ENCODE data around the gene EMC9. TPM values are rescaled to one million over a fixed set of nuclear protein-coding genes. Genes with fewer than 3 reads are reported as not detected.

The EMC9 gene
- polyA plus RNA-seq, 2 of the 4 experiments (the other 2 are of a cell fraction), result 21.5 to 48.5 TPM

GRCh38 chr14:24114532-24115421 is 26.6 kb downstream of the EMC9 start, which contains the start of the genes DCAF11 and NRL (continued):
- TF ChIP-seq CTCF (IDR thresholded peaks at IDR 0.05), result no peak
- peak; percentile 77 for TF ChIP-seq MYC (IDR thresholded peaks at IDR 0.05; ENCODE audit: borderline replicate concordance, low read length)
- TF ChIP-seq CHD2 (IDR thresholded peaks at IDR 0.05; ENCODE audit: low read length, partially characterized antibody), result peak; percentile 88
- TF ChIP-seq BHLHE40 (IDR thresholded peaks at IDR 0.05; ENCODE audit: low read depth, low read length), result no peak
- TF ChIP-seq TP53 (CRISPR knock-in tag; IDR thresholded peaks at IDR 0.05), result no peak
- peak; percentile 28; the same call in 1 of the 2 replicates for TF ChIP-seq GATA3 (IDR thresholded peaks at IDR 0.05; ENCODE audit: borderline replicate concordance)
- no peak for TF ChIP-seq ZC3H11A (IDR thresholded peaks at IDR 0.05)
- peak; percentile 100 for TF ChIP-seq HOXB5 (CRISPR knock-in tag; IDR thresholded peaks at IDR 0.05)
- TF ChIP-seq FOSL2 (IDR thresholded peaks at IDR 0.05), result no peak
- TF ChIP-seq FOSL2 (CRISPR knock-in tag; IDR thresholded peaks at IDR 0.05), result peak; percentile 28; the same call in 1 of the 2 replicates
- TF ChIP-seq E2F6 (IDR thresholded peaks at IDR 0.05; ENCODE audit: borderline replicate concordance, low read depth), result peak; percentile 69; the same call in 1 of the 2 replicates
- TF ChIP-seq PBX3 (IDR thresholded peaks at IDR 0.05), result peak; percentile 86
- peak; percentile 41; the same call in 1 of the 2 replicates for TF ChIP-seq PHF8 (IDR thresholded peaks at IDR 0.05; ENCODE audit: borderline replicate concordance, low read depth)
- TF ChIP-seq POLR2A (IDR thresholded peaks at IDR 0.05; ENCODE audit: low read length), result 0 out of 2 replicates have a peak, but pooled peaks have one; percentile 3
- TF ChIP-seq CBX2 (IDR thresholded peaks at IDR 0.05; ENCODE audit: borderline replicate concordance, low read depth), result no peak
- TF ChIP-seq RAD21 (conservative IDR thresholded peaks at IDR 0.05 in 1 of 2, IDR thresholded peaks at IDR 0.05 in 1 of 2), result no peak
- TF ChIP-seq CHD4 (IDR thresholded peaks at IDR 0.05; ENCODE audit: borderline replicate concordance), result no peak
- no peak for TF ChIP-seq NFE2L2 (conservative IDR thresholded peaks at IDR 0.05; ENCODE audit: low read length)
- no peak for TF ChIP-seq FOXS1 (CRISPR knock-in tag; IDR thresholded peaks at IDR 0.05)
- TF ChIP-seq KDM5A (IDR thresholded peaks at IDR 0.05), result no peak
- TF ChIP-seq MAX (IDR thresholded peaks at IDR 0.05), result peak; percentile 97
- peak; percentile 85 for TF ChIP-seq RFX5 (IDR thresholded peaks at IDR 0.05)

- Histone ChIP-seq H3K9me3 (no peaks in the 10 kb centered on the region), H3K27ac (peak overlapping the region; percentile 95 to 96), H3K4me3 (peak overlapping the region; percentile 62), H3K4me2 (peak overlapping the region; percentile 78), H3K4me1 (peaks cover 13% of the 10 kb centered on the region; the same call in 1 of the 3 replicates)
- DNase-seq (ENCODE audit: low read depth in 1 of 2, low spot score in 1 of 2), result peak; percentile 76 to 92
- ATAC-seq, result peak; percentile 74 to 75
- 2% methylated on average over 36 of the region's 42 CpGs for WGBS (ENCODE audit: missing lambda C conversion rate)
- FAIRE-seq, result no peak
- ChIA-PET CTCF (interaction anchor here (0.8 to 5.6 kb wide), 13 partner anchors 12 to 525 kb away, joined by 3 to 44 read pairs (median 4); partner anchors contain the start of genes EMC9 and IRF9), POLR2A (interaction anchor here (0.5 to 2.9 kb wide), 22 partner anchors 10 to 1470 kb away, joined by 3 to 55 read pairs (median 4); partner anchors contain the start of genes CARMIL3, CIDEB, EMC9 and IRF9)
- TF ChIP-seq BCL3 (IDR thresholded peaks at IDR 0.05) (peak; percentile 74; the same call in 2 of the 3 replicates), PHF8 (IDR thresholded peaks at IDR 0.05; ENCODE audit: borderline replicate concordance, low read depth) (no peak), EHF (CRISPR knock-in tag; IDR thresholded peaks at IDR 0.05) (no peak), FOXS1 (CRISPR knock-in tag; IDR thresholded peaks at IDR 0.05) (no peak), POLR2AphosphoS2 (conservative IDR thresholded peaks at IDR 0.05; ENCODE audit: low read length) (no peak), MYC (IDR thresholded peaks at IDR 0.05; ENCODE audit: borderline replicate concordance, low read length) (no peak), HOXB13 (CRISPR knock-in tag; IDR thresholded peaks at IDR 0.05; ENCODE audit: low read depth) (peak; percentile 47; the same call in 1 of the 2 replicates), HDAC2 (IDR thresholded peaks at IDR 0.05) (no peak), GATA3 (IDR thresholded peaks at IDR 0.05; ENCODE audit: borderline replicate concordance) (peak; percentile 27; the same call in 1 of the 2 replicates), ZNF302 (CRISPR knock-in tag; IDR thresholded peaks at IDR 0.05) (no peak), ZC3H11A (IDR thresholded peaks at IDR 0.05) (no peak), NFE2L2 (conservative IDR thresholded peaks at IDR 0.05; ENCODE audit: low read length) (no peak), JUN (IDR thresholded peaks at IDR 0.05) (peak; percentile 63 to 82; a peak in 3 of 5 replicates), CEBPB (IDR thresholded peaks at IDR 0.05) (peak; percentile 49 to 83; a peak in 3 of 4 replicates), RFX5 (IDR thresholded peaks at IDR 0.05) (no peak)
Measured at GRCh38 chr14:24113801-24114531, 27.4 kb downstream of the EMC9 start.

All from A549 (cell line).